Hepatocyte (in vitro differentiated cells): ENCODE data around the gene CHD2. TPM values are rescaled to one million over a fixed set of nuclear protein-coding genes. Genes with fewer than 3 reads are reported as not detected.

Experiments used
- DNase-seq: peaks from one replicate; pipeline ENCODE4 v3.0.0-alpha.2; 2016; ENCODE audit warnings: low spot score
- H2AFZ ChIP-seq: fragments of 200-600 bp; sonication (generic); 2 replicates; pipeline ENCODE4 v1.6.0; 2016; ENCODE audit warnings: antibody characterized with exemption, mild to moderate bottlenecking
- H3K27ac ChIP-seq: fragments of 200-600 bp; sonication (generic); 2 replicates; pipeline ENCODE4 v1.5.1; 2016; ENCODE audit warnings: mild to moderate bottlenecking
- H3K27me3 ChIP-seq: fragments of 200-600 bp; sonication (generic); 2 replicates; pipeline ENCODE4 v1.6.1; 2016
- H3K36me3 ChIP-seq: fragments of 200-600 bp; sonication (generic); replicated peaks from 2 replicates; pipeline ENCODE4 v1.5.1; 2016; ENCODE audit warnings: low read depth; ENCODE audit not compliant: insufficient read depth
- H3K4me1 ChIP-seq: fragments of 200-600 bp; sonication (generic); 2 replicates; pipeline ENCODE4 v1.5.1; 2016; ENCODE audit warnings: mild to moderate bottlenecking, moderate library complexity; ENCODE audit not compliant: insufficient read depth
- H3K4me2 ChIP-seq: fragments of 200-600 bp; sonication (generic); 2 replicates; pipeline ENCODE4 v1.6.0; 2016
- H3K4me3 ChIP-seq: fragments of 200-600 bp; sonication (generic); 2 replicates; pipeline ENCODE4 v1.5.1; 2016; ENCODE audit warnings: mild to moderate bottlenecking
- H3K79me2 ChIP-seq: fragments of 200-600 bp; sonication (generic); 2 replicates; pipeline ENCODE4 v1.6.0; 2017; ENCODE audit warnings: mild to moderate bottlenecking
- H3K9me2 ChIP-seq: fragments of 200-600 bp; sonication (generic); replicated peaks from 2 replicates; pipeline ENCODE4 v1.6.0; 2017; ENCODE audit warnings: mild to moderate bottlenecking; ENCODE audit not compliant: insufficient read depth
- H3K9me3 ChIP-seq: fragments of 200-600 bp; sonication (generic); 2 replicates; pipeline ENCODE4 v1.5.1; 2016; ENCODE audit warnings: low read depth, mild to moderate bottlenecking
- H4K20me1 ChIP-seq: fragments of 200-600 bp; sonication (generic); 2 replicates; pipeline ENCODE4 v1.6.0; 2016; ENCODE audit warnings: mild to moderate bottlenecking; ENCODE audit not compliant: insufficient read depth, poor library complexity, severe bottlenecking
- EZH2 ChIP-seq: fragments of 200-600 bp; sonication (generic); IDR thresholded peaks from 2 replicates; pipeline ENCODE4 v1.6.1; 2016; ENCODE audit warnings: antibody characterized with exemption, mild to moderate bottlenecking, borderline replicate concordance
- EZH2phosphoT487 ChIP-seq: fragments of 200-600 bp; sonication (generic); IDR thresholded peaks from one replicate; pipeline ENCODE4 v1.6.1; 2018; ENCODE audit warnings: antibody characterized with exemption, mild to moderate bottlenecking, low read depth, moderate library complexity; ENCODE audit not compliant: unreplicated experiment, severe bottlenecking
- WGBS: methylation state at CpG from one replicate; pipeline ENCODE4 v1.1.6; 2016; ENCODE audit warnings: low lambda C conversion rate; ENCODE audit errors: missing lambda C conversion rate; 5-methylcytosine and 5-hydroxymethylcytosine counted together
- polyA plus RNA-seq: library from polyadenylated mRNA; unstranded; fragments of >200 nt; fragmentation: Nextera tagmentation; extraction: Ambion mirVana; gene quantifications from 2 replicates; pipeline ENCODE4 v1.2.1, GENCODE V29; 2016
- total RNA-seq: library from RNA; depleted of rRNA; stranded (reverse); fragments of >200 nt; gene quantifications from 2 replicates; pipeline ENCODE4 v1.2.3, GENCODE V29; 2014
- TF ChIP-seq, protein P1 (sequence below): fragments of 200-600 bp; sonication (generic); IDR thresholded peaks from 2 replicates; pipeline ENCODE4 v1.5.1; 2016; ENCODE audit warnings: antibody characterized with exemption, mild to moderate bottlenecking; ENCODE audit not compliant: poor library complexity

Gene CHD2
- total and polyA plus RNA-seq, 2 experiments from 2014 or later = 49.3 to 133 TPM

GRCh38 chr15:92899601-92899947, 550 bp upstream of the CHD2 start:
- Histone ChIP-seq H3K36me3 (no peaks in the 10 kb centered on the region), H2AFZ (no peak overlapping the region), H3K4me2 (peak overlapping the region; percentile 78), H3K4me3 (peak overlapping the region; percentile 12), H3K27me3 (no peaks in the 10 kb centered on the region), H3K27ac (peak overlapping the region; percentile 99), H3K4me1 (no peaks in the 10 kb centered on the region), H3K9me2 (no peaks in the 10 kb centered on the region), H3K79me2 (peaks cover 90% of the 10 kb centered on the region), H3K9me3 (no peaks in the 10 kb centered on the region), H4K20me1 (peaks cover 19% of the 10 kb centered on the region)
- WGBS = 70% methylated on average over 1 of the region's 1 CpG
- peak; percentile 36 for TF ChIP-seq EZH2
- no peak for TF ChIP-seq EZH2phosphoT487
- TF ChIP-seq, protein P1, sequence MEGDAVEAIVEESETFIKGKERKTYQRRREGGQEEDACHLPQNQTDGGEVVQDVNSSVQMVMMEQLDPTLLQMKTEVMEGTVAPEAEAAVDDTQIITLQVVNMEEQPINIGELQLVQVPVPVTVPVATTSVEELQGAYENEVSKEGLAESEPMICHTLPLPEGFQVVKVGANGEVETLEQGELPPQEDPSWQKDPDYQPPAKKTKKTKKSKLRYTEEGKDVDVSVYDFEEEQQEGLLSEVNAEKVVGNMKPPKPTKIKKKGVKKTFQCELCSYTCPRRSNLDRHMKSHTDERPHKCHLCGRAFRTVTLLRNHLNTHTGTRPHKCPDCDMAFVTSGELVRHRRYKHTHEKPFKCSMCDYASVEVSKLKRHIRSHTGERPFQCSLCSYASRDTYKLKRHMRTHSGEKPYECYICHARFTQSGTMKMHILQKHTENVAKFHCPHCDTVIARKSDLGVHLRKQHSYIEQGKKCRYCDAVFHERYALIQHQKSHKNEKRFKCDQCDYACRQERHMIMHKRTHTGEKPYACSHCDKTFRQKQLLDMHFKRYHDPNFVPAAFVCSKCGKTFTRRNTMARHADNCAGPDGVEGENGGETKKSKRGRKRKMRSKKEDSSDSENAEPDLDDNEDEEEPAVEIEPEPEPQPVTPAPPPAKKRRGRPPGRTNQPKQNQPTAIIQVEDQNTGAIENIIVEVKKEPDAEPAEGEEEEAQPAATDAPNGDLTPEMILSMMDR = peak; percentile 42
- no peak for DNase-seq

- H3K4me1 ChIP-seq = peaks cover 8% of the 10 kb centered on the region
- peaks cover 90% of the 10 kb centered on the region for H3K79me2 ChIP-seq
- no peak for TF ChIP-seq EZH2phosphoT487
- TF ChIP-seq EZH2 = no peak
- TF ChIP-seq, protein P1 = no peak
Measured at GRCh38 chr15:92900731-92901071, 577 bp downstream of the CHD2 start.

DNA sequence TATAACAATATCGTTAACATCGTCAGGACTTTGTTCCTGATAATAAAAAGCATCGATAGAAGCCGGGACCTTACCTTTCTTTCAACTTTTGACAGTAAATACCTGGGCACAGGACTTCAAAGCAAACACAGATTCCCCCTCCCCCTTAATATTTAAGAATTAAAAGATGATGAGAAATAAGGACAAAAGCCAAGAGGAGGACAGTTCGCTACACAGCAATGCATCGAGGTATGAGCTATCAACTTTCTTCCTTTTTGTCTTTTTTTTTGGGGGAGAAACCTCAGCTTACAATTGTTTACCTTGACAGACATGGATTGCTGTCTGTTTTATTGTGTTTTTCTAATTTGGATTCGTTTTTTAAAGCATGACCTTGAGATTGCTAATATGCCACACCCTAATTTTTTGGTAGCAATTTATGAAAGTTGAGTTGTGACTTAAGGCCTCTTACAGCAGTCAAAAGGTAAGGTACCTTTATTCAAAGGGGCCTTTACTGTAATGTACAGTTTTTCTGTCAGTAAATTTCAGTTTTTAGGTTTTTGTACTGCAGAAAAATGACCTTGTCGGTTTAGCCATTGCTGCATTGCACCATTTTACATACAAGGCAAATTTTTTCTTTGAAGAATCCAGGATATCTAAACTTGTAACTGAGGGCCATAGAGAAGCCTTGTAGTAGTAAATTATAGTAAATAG, 1.1 kb downstream of the CHD2 start:
- TF ChIP-seq EZH2 (no peak), EZH2phosphoT487 (no peak)
- TF ChIP-seq, protein P1 = no peak
- H3K27ac ChIP-seq = peak overlapping the region; percentile 99
- WGBS = 5% methylated on average over 8 of the region's 8 CpGs
- H3K27me3 ChIP-seq = no peaks in the 10 kb centered on the region
- H3K4me2 ChIP-seq = peak overlapping the region; percentile 78
- no peak overlapping the region for H2AFZ ChIP-seq
- H3K9me2 ChIP-seq = no peaks in the 10 kb centered on the region
- H4K20me1 ChIP-seq = peaks cover 14% of the 10 kb centered on the region
- H3K36me3 ChIP-seq = no peaks in the 10 kb centered on the region
- H3K79me2 ChIP-seq = peaks cover 90% of the 10 kb centered on the region
- H3K4me3 ChIP-seq = peak overlapping the region; percentile 50
- peaks cover 13% of the 10 kb centered on the region for H3K4me1 ChIP-seq
- DNase-seq = no peak
- no peaks in the 10 kb centered on the region for H3K9me3 ChIP-seq

More at GRCh38 chr15:92900731-92901071, 577 bp downstream of the CHD2 start:
- Histone ChIP-seq H3K9me2 (no peaks in the 10 kb centered on the region), H4K20me1 (peaks cover 14% of the 10 kb centered on the region), H3K27ac (peak overlapping the region; percentile 99), H3K4me3 (peak overlapping the region; percentile 50), H3K9me3 (no peaks in the 10 kb centered on the region), H2AFZ (no peak overlapping the region), H3K36me3 (no peaks in the 10 kb centered on the region), H3K27me3 (no peaks in the 10 kb centered on the region), H3K4me2 (peak overlapping the region; percentile 78)
- DNase-seq = no peak
- 1% methylated on average over 6 of the region's 6 CpGs for WGBS
